ENCODE results near the gene MFSD11.
A peak's percentile ranks its signal among the peaks of the same experiment; 100 is the strongest.

MFSD11 gene

DNA sequence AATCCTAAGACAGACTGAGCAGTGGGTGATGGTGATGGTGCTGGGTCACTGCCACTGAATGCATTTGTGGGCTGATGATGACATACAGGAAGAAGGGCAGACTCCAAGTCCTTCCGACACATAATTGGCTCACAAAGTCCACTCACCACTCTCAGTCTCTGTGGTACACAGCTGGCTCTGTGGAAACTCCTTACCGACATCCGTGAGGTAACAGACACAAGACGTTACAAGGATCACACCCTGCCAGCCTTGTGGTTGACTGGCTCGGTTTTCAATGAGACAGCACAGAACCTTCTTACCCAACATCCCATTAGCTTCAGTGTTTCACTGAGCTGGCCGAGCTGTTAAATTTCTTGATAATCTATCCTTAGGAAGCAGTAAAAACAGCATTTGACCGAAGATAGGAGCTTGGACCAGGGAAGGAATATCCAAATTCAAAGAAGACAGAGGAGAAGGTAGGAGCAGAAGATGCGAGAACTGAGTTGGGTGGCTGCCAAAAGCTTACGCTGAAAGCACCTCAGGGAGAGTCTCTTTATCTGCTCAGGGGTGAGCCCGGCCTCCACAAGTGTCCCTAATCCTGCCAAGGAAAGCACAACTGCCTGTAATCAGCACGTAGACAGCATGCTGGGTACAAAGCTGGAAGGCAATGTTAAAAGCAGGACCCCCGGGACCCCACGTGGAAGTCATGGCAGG lies 21.6 kb upstream of the MFSD11 start:
- Histone ChIP-seq H3K9ac (ENCODE audit: low read depth, low read length, poor library complexity, severe bottlenecking) (peak overlapping the region; percentile 21), H3K4me1 (ENCODE audit: insufficient read depth, low read length, poor library complexity, severe bottlenecking) (peaks cover 36% of the 10 kb centered on the region), H3F3A (ENCODE audit: low read depth) (peaks cover 6% of the 10 kb centered on the region; the same call in 1 of the 2 replicates), H3K9me3 (ENCODE audit: insufficient read depth, low read depth, low read length) (no peaks in the 10 kb centered on the region), H3K36me3 (ENCODE audit: insufficient read depth, low read length) (peaks cover 64% of the 10 kb centered on the region; the same call in 1 of the 2 replicates), H3K4me3 (ENCODE audit: low read length, poor library complexity, severe bottlenecking) (no peak overlapping the region), H3K9me2 (replicated peaks; ENCODE audit: low read depth, low read length) (no peaks in the 10 kb centered on the region), H2AFZ (ENCODE audit: low read length) (no peak overlapping the region), H4K20me1 (ENCODE audit: insufficient read depth, low read length, poor library complexity, severe bottlenecking) (no peaks in the 10 kb centered on the region), H3K27me3 (ENCODE audit: insufficient read depth, low read length, poor library complexity, severe bottlenecking) (no peaks in the 10 kb centered on the region), H3K79me2 (ENCODE audit: insufficient read depth, low read length) (peaks cover 28% of the 10 kb centered on the region; the same call in 1 of the 2 replicates), H3K4me2 (ENCODE audit: low read depth, low read length, poor library complexity, severe bottlenecking) (no peak overlapping the region)
- TF ChIP-seq CTCF (conservative IDR thresholded peaks at IDR 0.05; ENCODE audit: low read length) (no peak), EZH2phosphoT487 (IDR thresholded peaks at IDR 0.05; ENCODE audit: borderline replicate concordance) (no peak)

- TF ChIP-seq CTCF (conservative IDR thresholded peaks at IDR 0.05; ENCODE audit: low read length), result no peak
- TF ChIP-seq EZH2phosphoT487 (IDR thresholded peaks at IDR 0.05; ENCODE audit: borderline replicate concordance), result no peak
- Histone ChIP-seq H3F3A (ENCODE audit: low read depth) (peaks cover 4% of the 10 kb centered on the region; the same call in 1 of the 2 replicates), H3K27me3 (ENCODE audit: insufficient read depth, low read length, poor library complexity, severe bottlenecking) (no peaks in the 10 kb centered on the region), H3K36me3 (ENCODE audit: insufficient read depth, low read length) (peaks cover 69% of the 10 kb centered on the region), H3K4me1 (ENCODE audit: insufficient read depth, low read length, poor library complexity, severe bottlenecking) (peaks cover 36% of the 10 kb centered on the region), H4K20me1 (ENCODE audit: insufficient read depth, low read length, poor library complexity, severe bottlenecking) (peaks cover 4% of the 10 kb centered on the region), H3K9ac (ENCODE audit: low read depth, low read length, poor library complexity, severe bottlenecking) (no peak overlapping the region), H2AFZ (ENCODE audit: low read length) (no peak overlapping the region), H3K9me2 (replicated peaks; ENCODE audit: low read depth, low read length) (no peaks in the 10 kb centered on the region), H3K79me2 (ENCODE audit: insufficient read depth, low read length) (peaks cover 33% of the 10 kb centered on the region; the same call in 1 of the 2 replicates), H3K4me2 (ENCODE audit: low read depth, low read length, poor library complexity, severe bottlenecking) (no peak overlapping the region), H3K4me3 (ENCODE audit: low read length, poor library complexity, severe bottlenecking) (no peak overlapping the region), H3K9me3 (ENCODE audit: insufficient read depth, low read depth, low read length) (no peaks in the 10 kb centered on the region)
Measured at GRCh38 chr17:76716839-76717215, 21.1 kb upstream of the MFSD11 start.

DNA sequence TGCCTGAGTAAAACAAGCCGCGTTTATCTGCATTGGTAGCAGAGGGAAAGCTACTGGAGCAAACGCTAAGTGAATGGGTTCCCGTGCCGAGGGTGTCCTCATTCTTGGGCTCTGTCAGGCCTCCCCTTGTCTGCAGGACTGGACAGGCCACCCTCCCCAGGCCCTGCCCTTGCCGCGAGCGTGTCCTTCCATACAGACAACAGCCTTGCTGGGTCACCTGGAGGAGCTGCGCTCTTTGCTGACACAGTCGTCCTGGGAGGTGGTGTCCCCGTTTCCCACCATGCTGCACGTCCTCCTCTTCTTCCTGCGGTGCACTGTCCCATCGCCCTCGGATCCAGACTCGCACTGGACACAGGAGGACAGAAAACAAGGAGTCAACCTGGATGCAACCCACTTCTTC lies 19.4 kb upstream of the MFSD11 start:
- peaks cover 73% of the 10 kb centered on the region for H3K36me3 ChIP-seq (ENCODE audit: insufficient read depth, low read length)

More for the DNA sequence above, 19.4 kb upstream of the MFSD11 start:
- Histone ChIP-seq H3K4me2 (ENCODE audit: low read depth, low read length, poor library complexity, severe bottlenecking) (no peak overlapping the region), H3K9me2 (replicated peaks; ENCODE audit: low read depth, low read length) (no peaks in the 10 kb centered on the region), H3K9ac (ENCODE audit: low read depth, low read length, poor library complexity, severe bottlenecking) (no peak overlapping the region), H3K4me1 (ENCODE audit: insufficient read depth, low read length, poor library complexity, severe bottlenecking) (peaks cover 46% of the 10 kb centered on the region), H2AFZ (ENCODE audit: low read length) (no peak overlapping the region), H3K79me2 (ENCODE audit: insufficient read depth, low read length) (peaks cover 50% of the 10 kb centered on the region), H3K9me3 (ENCODE audit: insufficient read depth, low read depth, low read length) (no peaks in the 10 kb centered on the region), H4K20me1 (ENCODE audit: insufficient read depth, low read length, poor library complexity, severe bottlenecking) (peaks cover 9% of the 10 kb centered on the region), H3K27me3 (ENCODE audit: insufficient read depth, low read length, poor library complexity, severe bottlenecking) (no peaks in the 10 kb centered on the region), H3F3A (ENCODE audit: low read depth) (0 out of 2 replicates have a peak, but pooled peaks cover 3% of the 10 kb centered on the region), H3K4me3 (ENCODE audit: low read length, poor library complexity, severe bottlenecking) (no peak overlapping the region)
- no peak for TF ChIP-seq CTCF (conservative IDR thresholded peaks at IDR 0.05; ENCODE audit: low read length)
- no peak for TF ChIP-seq EZH2phosphoT487 (IDR thresholded peaks at IDR 0.05; ENCODE audit: borderline replicate concordance)

Measured in Loucy (cell line).